Epidermal melanocyte (primary cell): Measurements from ENCODE around the gene TMEM235.

Source experiments
- DNase-seq: peaks from one replicate; pipeline ENCODE4 v3.0.0; 2011; ENCODE audit warnings: low spot score; ENCODE audit not compliant: insufficient read length

TMEM235 gene

DNA sequence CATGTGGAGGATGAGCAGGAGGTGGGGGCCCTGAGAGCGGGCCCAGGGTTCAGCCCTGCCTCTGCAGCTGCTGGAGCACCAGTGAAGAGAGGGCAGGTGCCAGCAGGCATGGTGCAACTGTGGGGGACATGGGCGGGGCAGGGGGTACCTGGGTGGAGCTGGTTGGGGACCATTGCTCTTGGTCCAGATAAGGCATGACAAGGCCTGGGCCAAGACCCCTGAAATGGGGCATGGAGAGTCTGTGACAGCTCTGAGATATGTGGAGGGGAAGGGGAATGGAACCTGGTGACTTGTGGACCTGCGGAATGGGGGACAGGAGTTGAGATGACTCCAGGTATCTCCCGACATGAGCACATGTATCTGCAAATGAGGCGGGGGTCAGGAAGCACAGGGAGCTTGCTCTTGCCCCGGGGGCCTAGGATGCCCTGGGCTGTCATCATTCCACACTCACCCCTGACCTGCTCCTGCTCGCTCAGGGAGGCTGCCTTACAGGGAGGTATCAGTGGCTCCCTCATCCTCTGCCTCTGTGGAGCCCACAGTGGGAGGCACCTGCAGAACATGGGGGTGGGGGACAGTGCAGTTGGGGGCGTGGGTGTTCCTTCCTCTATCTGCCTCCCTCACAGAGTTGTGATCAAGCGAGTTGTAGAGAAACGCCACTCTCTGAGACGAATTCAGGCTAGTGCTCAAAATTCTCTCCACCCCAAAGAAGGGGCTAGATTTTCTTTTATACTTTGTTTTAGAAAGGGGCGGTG, 40.2 kb downstream of the TMEM235 start:
- no peak for DNase-seq

DNA sequence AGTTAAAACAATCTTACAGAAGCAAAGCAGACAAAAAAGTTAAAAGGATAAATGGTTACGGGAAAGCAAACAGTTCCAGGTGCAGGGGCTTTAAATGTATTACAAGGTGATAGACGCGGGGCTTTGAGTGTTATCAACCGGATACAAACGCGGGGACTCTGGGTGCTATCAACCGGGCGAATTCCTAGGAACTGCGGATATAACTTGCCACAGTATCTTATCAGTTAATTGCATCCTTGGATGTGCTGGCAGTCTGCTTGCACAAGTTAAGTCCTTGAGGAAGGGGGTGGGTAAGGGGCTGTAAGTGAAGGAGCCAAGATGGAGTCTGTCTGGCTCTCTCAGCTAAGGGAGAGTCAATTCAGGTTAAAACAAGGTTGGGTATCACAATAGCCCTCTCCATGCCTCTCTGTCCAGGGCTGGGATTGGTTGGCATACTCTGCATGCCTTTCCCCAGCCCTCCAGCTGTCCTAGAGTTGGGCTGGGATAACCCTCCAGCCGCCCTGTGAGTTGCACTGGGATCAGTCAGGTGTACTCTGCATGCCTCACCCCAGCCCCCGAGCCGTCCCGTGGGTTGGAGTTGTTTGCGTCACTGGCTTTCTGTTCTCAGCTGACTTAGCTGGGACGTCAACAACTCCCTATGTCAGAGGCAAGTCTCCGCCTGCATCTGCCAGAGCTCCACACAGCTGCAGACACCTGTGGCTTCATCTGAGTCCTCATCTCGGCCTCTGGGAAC, 40.9 kb downstream of the TMEM235 start:
- DNase-seq: no peak

GRCh38 chr17:78272914-78273258, 41.5 kb downstream of the TMEM235 start:
- DNase-seq: no peak

- no peak for DNase-seq
Measured at GRCh38 chr17:78273813-78274212, 42.4 kb downstream of the TMEM235 start.

DNA sequence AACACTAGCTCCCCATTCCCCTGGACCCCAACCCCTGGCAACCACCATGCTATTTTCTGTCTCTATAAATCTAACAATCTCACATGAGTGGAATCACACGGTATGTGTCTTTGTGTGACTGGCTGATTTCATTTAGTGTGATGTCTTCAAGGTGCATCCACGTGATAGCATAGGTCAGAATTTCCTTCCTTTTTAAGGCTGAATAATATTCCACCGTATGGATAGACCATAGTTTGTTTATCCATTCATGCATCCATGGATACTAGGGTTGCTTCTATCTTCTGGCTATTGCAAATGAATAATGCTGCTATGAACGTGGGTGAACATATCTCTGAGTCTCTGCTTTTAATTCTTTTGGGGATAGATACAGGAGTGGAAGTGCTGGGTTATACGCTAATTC, 43.9 kb downstream of the TMEM235 start:
- no peak for DNase-seq

DNA sequence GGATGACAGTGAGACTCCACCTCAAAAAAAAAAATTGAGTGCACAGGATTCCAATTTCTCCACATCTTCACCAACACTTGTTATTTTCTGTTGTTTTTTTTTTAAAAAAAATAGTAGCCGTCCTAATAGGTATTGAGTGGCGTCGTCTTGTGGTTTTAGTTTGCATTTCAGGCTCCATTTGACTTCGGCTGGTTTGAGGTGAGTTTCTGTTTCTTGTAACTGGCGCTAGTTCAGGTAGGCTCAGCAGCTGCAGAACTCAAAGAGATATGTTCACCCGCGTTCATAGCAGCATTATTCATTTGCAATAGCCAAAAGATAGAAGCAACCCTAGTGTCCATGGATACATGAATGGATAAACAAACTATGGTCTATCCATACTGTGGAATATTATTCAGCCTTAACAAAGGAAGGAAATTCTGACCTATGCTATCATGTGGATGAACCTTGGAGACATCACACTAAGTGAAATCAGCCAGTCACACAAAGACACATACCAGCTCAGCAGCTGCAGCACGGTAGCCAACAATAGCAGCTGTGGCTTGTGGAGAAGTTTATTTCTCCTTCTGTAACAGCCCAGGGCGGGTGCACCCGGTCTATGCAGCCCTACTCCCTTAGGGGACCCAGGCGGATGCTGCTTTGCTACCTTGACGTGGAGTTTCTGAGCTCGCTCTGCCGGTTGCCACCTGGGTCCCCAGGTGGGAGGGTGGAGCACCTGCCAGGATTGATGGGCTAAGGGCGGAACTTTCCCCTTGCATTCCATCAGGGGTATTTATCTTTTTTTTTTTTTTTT, 44.9 kb downstream of the TMEM235 start:
- no peak for DNase-seq

DNA sequence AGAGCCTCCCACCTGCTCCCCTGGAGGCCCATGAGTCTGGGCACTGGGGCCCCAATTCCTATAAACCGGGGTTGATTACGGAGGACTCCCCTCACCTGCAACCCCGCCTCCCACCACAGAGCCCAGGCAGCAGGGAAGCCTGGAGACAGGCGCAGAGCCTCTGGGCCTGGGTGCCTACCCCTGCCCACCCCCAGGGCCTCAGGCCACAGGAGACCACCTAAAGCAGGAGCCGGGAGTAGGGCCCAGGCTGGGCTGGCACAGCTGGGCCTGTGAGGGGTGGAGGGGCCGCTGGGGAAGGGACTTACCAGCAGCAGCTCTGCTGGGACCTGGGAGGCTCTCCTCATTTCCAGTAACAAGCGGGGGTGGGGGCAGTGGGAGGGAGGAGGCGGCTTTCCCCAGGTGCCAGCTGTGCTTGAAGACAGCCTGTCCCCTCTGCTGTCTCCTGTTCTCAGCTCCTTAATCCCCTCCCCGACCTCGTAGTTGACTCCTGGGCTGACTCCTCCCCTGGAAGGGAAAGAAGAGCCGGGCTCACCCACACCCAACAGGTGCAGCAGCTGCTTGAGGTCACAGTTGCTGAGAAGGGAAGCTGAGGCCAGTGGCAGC, 46.8 kb downstream of the TMEM235 start:
- DNase-seq: no peak

DNA sequence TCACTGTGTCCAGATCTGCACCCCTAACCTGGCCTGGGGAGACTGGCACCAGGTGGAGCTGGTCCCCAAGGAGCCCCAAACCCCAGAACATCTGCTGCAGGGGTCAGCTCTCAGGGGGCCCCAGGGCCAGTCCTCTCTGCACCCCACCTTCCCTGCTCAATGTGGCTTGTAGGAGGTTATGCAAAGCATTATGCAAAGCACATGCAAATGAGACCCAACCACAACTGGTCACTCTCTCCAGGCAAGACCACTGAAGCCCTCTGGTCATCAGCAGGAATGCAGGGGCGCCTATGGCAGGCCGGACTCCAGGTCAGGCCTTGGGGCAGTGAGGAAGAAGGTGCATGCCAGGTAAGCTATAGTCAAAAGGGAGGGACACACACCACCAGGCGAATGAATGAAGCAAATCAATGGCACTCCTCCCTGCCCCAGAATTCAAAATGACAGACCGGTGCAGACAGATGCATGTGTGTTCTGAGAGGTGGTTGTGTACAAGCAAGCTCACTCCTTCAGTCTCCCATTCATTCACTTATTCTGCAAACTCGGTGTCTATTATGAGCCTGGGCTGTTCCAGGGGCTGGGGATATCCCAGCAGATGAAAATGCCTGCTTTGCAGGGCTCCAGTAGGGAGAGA, 48.0 kb downstream of the TMEM235 start:
- no peak for DNase-seq

DNA sequence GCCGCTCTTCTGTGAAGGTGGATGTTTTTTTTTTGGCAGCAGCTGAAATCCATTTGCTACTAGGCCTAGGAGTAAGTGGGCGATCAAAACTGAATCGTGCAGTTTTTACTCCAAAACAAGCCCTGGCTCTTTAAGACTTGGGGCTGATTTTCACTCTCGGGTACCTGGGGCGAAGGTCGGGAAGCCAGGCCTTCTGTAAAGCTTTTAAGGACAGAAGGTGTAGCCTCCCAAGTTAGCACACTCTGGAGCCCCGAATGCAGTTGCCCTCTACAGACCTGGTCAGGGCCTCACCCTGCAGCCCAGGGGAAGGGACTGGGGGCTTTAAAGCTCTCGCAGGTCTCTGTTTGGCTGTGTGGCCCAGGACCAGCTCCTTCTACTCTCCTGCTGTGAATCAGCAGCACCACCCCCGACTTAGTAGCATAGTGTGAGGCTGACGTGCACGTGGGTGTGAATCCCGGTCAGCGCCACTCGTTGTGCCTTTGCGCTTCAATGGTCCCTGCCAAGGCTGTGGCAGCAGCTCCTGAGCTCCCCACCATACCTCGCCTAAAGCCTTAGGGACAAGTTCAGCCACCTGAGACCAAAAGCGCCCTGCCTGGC, 49.9 kb downstream of the TMEM235 start:
- DNase-seq: no peak

- DNase-seq: no peak
Measured at GRCh38 chr17:78284146-78284545, 52.7 kb downstream of the TMEM235 start.

- no peak for DNase-seq
Measured at GRCh38 chr17:78289004-78289403, 57.6 kb downstream of the TMEM235 start.

- DNase-seq: peak; percentile 58
Measured at GRCh38 chr17:78289802-78290363, 58.5 kb downstream of the TMEM235 start.
